ENCODE measurements around the gene ERVV-1.
"Not testable (repeated sequence)": the region's sequence is repeated elsewhere in the genome, so short reads cannot be mapped to it uniquely, and the experiment has no call there.

Gene ERVV-1

DNA sequence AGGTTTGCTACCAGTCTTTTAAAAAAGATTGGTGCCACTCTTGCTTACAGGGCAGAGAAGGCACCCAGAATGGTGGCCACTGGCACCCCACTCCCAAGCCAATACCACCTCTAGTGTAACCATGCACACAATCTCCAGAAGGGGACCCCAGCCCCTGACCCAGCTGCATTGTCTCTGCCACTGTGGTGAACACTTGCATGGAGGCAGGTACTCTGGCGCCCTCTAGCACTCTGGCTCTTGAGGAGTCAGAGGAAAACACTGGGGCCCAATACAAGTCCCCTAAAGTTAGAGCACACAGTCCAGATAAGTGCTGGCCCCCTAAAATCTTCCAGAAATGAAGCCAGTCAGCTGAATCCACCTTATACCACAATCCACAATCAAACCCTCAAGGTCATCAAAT is 6.0 kb downstream of the ERVV-1 start:
- no peak for DNase-seq (ENCODE audit: low spot score)

GRCh38 chr19:53028306-53028705 is 14.6 kb downstream of the ERVV-1 start:
- DNase-seq (ENCODE audit: low spot score) = not testable (repeated sequence)

DNA sequence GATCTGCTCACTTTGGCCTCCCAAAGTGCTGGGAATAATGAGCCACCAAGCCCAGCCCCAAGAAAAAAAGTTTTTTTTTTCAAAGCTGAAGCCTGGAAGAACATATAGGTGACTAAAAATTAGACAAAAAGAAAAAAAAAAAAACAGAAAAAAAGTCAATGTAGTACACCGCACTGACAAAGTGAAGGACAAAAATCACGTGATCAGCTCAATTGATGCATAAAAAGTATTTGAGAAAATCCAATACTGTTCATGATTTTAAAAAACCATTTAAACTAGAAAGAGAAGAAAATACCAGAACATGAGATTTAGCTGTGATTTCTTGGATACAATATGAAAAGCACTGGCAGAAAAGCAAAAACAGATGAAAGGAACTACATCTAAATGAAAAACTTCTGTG is 20.3 kb downstream of the ERVV-1 start:
- DNase-seq (ENCODE audit: low spot score) = no peak

GRCh38 chr19:53034948-53035675 is 21.4 kb downstream of the ERVV-1 start:
- DNase-seq (ENCODE audit: low spot score) = no peak

GRCh38 chr19:53037101-53038097 is 23.7 kb downstream of the ERVV-1 start:
- no peak for DNase-seq (ENCODE audit: low spot score)

GRCh38 chr19:53041366-53041765 is 27.6 kb downstream of the ERVV-1 start:
- DNase-seq (ENCODE audit: low spot score) = no peak

DNA sequence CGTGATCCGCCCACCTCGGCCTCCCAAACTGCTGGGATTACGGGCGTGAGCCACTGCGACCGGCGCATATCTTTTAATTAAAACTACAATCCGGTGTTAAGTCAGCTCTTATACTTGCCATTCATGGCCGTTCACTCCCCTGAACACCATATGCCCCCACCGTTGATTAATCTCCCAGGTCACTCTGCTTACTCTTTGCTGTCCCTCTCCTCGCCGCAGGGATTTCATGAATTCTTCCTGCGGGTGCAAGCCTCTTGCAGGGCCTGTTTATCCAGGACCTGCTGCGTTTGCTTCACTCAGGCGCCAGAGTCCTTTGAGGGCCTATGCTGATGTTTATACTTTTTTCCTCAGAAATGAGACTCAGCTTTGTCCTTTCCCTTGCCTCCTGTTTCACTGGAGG is 31.8 kb downstream of the ERVV-1 start:
- no peak for DNase-seq (ENCODE audit: low spot score)

DNA sequence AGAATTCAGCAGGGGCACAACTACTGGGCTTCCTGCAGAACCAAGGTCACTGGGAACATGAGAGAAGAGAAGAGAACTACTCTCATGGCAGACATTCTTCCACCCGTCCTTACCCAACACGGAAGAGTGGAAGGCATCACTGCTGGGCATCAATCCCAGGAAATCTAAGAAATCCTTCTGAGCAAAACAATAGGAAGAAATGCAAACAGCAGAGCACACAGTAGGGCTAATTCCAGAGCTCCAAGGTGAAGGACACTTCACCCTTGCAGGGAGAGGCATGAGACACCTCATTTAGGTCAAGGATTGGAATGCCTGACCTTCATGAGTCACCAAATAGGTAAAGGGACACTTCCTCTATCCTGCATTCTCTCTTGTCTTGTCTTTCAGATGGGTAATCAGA is 33.7 kb downstream of the ERVV-1 start:
- no peak for DNase-seq (ENCODE audit: low spot score)

- no peak for DNase-seq (ENCODE audit: low spot score)
Measured at GRCh38 chr19:53055117-53055516, 41.4 kb downstream of the ERVV-1 start.

GRCh38 chr19:53057904-53058580 is 44.3 kb downstream of the ERVV-1 start:
- DNase-seq (ENCODE audit: low spot score) = no peak

All from CD4-positive, alpha-beta T cell treated with Interleukin-6 at 100 ng/mL for 8 hours (primary cell).